K562 (cell line): ENCODE measurements around the gene ERFL. TPM values are rescaled to one million over a fixed set of nuclear protein-coding genes. Genes with fewer than 3 reads are reported as not detected.
A peak's percentile ranks its signal among the peaks of the same experiment; 100 is the strongest.

Experiments
- ATAC-seq: fragments of 200-7000 bp; cut with Tn5 transposase; 3 replicates; pipeline ENCODE4 v1.9.1; 2020; ENCODE audit warnings: moderate library complexity
- BruUV-seq: library from RNA; stranded (reverse); fragments of 400-500 nt; replicated peaks from 2 replicates; lab custom pipeline; 2021; lab: Mats Ljungman, UMichigan
- CTCF ChIA-PET: fragments of 300-600 bp; formaldehyde crosslinking; extraction: SDS; loops from one replicate; lab custom pipeline; 2021; ENCODE audit warnings: low intra/inter-chr PET ratio; lab: Yijun Ruan, JAX
- POLR2A ChIA-PET: fragments of 300-600, 350-650 bp; sonication (Branson Sonifier 250); formaldehyde crosslinking; extraction: SDS; loops from one replicate; lab custom pipeline; 2021; ENCODE audit warnings: antibody characterized with exemption, inconsistent platforms; lab: Yijun Ruan, JAX
- DNase-seq, 4 experiments: peaks; one replicate each; pipeline versions ENCODE4 v3.0.0 to v3.0.0-alpha.2; 2011 to 2018; ENCODE audit warnings: low spot score in 3 of 4, mixed read lengths in 3 of 4; ENCODE audit errors: extremely low read depth in 1 of 4
- FAIRE-seq: peaks from 2 replicates; lab custom pipeline; 2011; peaks lifted over from hg19 to GRCh38; lab: Jason Lieb, UNC
- H2AFZ ChIP-seq: 2 replicates; pipeline ENCODE4 v1.6.0; 2011; ENCODE audit warnings: low read depth, low read length, control low read depth, inconsistent platforms
- H3K27ac ChIP-seq: fragments of 200-600 bp; 3 replicates; pipeline ENCODE4 v1.8.0; 2011; ENCODE audit warnings: low read depth, mild to moderate bottlenecking, control low read depth, inconsistent platforms, low read length, moderate library complexity, mixed read lengths; ENCODE audit errors: extremely low read depth
- H3K27me3 ChIP-seq, 2 experiments: fragments of 300-600 bp in 1 of 2; 2 replicates in 1 of 2; 3 replicates in 1 of 2; pipeline versions ENCODE4 v1.6.0 to v1.8.0; 2011; ENCODE audit warnings: inconsistent platforms in 2 of 2, low read length in 2 of 2, mild to moderate bottlenecking in 1 of 2, mixed read lengths in 1 of 2, moderate library complexity in 1 of 2; ENCODE audit not compliant: control insufficient read depth in 2 of 2, insufficient read depth in 2 of 2
- H3K36me3 ChIP-seq: fragments of 300-600 bp; 3 replicates; pipeline ENCODE4 v1.8.0; 2011; ENCODE audit warnings: mild to moderate bottlenecking, low read length, inconsistent platforms; ENCODE audit not compliant: control insufficient read depth, insufficient read depth
- H3K4me1 ChIP-seq, 2 experiments: fragments of 200-600 bp in 1 of 2; replicated peaks in 1 of 2; 2 replicates in 1 of 2; 3 replicates in 1 of 2; pipeline versions ENCODE4 v1.5.1 to v1.8.0; 2011; ENCODE audit warnings: inconsistent platforms in 2 of 2, low read length in 2 of 2, mild to moderate bottlenecking in 1 of 2, mixed read lengths in 1 of 2, moderate library complexity in 1 of 2; ENCODE audit not compliant: control insufficient read depth in 2 of 2, insufficient read depth in 2 of 2
- H3K4me2 ChIP-seq: 2 replicates; pipeline ENCODE4 v1.6.1; 2011; ENCODE audit warnings: low read length, control low read depth, inconsistent platforms, mixed read lengths; ENCODE audit not compliant: insufficient read depth
- H3K4me3 ChIP-seq: fragments of 200-600 bp; sonication (generic), shearing (Covaris generic); 2 replicates; pipeline ENCODE4 v1.5.1; 2016; ENCODE audit warnings: control low read depth, inconsistent platforms
- H3K79me2 ChIP-seq: fragments of 200-600 bp; 3 replicates; pipeline ENCODE4 v1.8.0; 2011; ENCODE audit warnings: low read length, inconsistent platforms; ENCODE audit not compliant: control insufficient read depth, insufficient read depth
- H3K9ac ChIP-seq, 2 experiments: 2 replicates each; pipeline versions ENCODE4 v1.6.0 to v1.6.1; 2011; ENCODE audit warnings: low read depth in 2 of 2, low read length in 2 of 2, control low read depth in 1 of 2, inconsistent platforms in 1 of 2, mild to moderate bottlenecking in 1 of 2, mixed read lengths in 1 of 2; ENCODE audit not compliant: insufficient read depth in 1 of 2
- H3K9me1 ChIP-seq: one replicate; pipeline ENCODE4 v1.6.0; 2011; ENCODE audit warnings: inconsistent platforms, mild to moderate bottlenecking, low read length, moderate library complexity; ENCODE audit not compliant: control insufficient read depth, insufficient read depth
- H3K9me3 ChIP-seq: replicated peaks from 2 replicates; pipeline ENCODE4 v1.5.1; 2011; ENCODE audit warnings: low read depth, low read length, inconsistent platforms; ENCODE audit not compliant: control insufficient read depth, insufficient read depth
- H4K20me1 ChIP-seq: replicated peaks from 2 replicates; pipeline ENCODE4 v1.6.1; 2011; ENCODE audit warnings: low read length, inconsistent platforms, mixed read lengths; ENCODE audit not compliant: control insufficient read depth, insufficient read depth
- CREB1 ChIP-seq, 2 experiments: sonication (generic) in 1 of 2; formaldehyde crosslinking in 1 of 2; IDR thresholded peaks; 2 replicates each; pipeline versions ENCODE4 v1.6.1 to v1.8.0; 2012 to 2022; ENCODE audit warnings: inconsistent platforms in 1 of 2, mild to moderate bottlenecking in 1 of 2, missing genetic modification reagents in 1 of 2, moderate library complexity in 1 of 2
- CTCF ChIP-seq, 3 experiments: IDR thresholded peaks in 2 of 3; conservative IDR thresholded peaks in 1 of 3; 2 replicates each; pipeline ENCODE4 v1.5.1; 2011 to 2012; ENCODE audit warnings: low read length in 3 of 3, mild to moderate bottlenecking in 3 of 3, control low read depth in 2 of 3, improper control_type of control experiment in 1 of 3, inconsistent platforms in 1 of 3, low read depth in 1 of 3, mixed read lengths in 1 of 3, moderate library complexity in 1 of 3; ENCODE audit not compliant: insufficient read depth in 2 of 3
- EGR1 ChIP-seq: fragments of 450-650 bp; conservative IDR thresholded peaks from 2 replicates; pipeline ENCODE4 v1.6.1; 2017; ENCODE audit warnings: mild to moderate bottlenecking
- MAX ChIP-seq: sonication (generic); formaldehyde crosslinking; IDR thresholded peaks from 2 replicates; pipeline ENCODE4 v1.9.0; 2022; ENCODE audit warnings: mild to moderate bottlenecking, missing genetic modification reagents
- PATZ1 ChIP-seq: fragments of 250-450 bp; sonication (Bioruptor Pico); IDR thresholded peaks from 2 replicates; pipeline ENCODE4 v1.5.0; 2020; ENCODE audit warnings: mild to moderate bottlenecking, borderline replicate concordance
- PBX2 ChIP-seq, 2 experiments: IDR thresholded peaks in 1 of 2; conservative IDR thresholded peaks in 1 of 2; 2 replicates each; pipeline ENCODE4 v1.6.1; 2016; ENCODE audit warnings: low read depth in 2 of 2, mild to moderate bottlenecking in 1 of 2, missing compliant biosample characterization in 1 of 2, missing genetic modification characterization in 1 of 2, moderate library complexity in 1 of 2
- SMAD3 ChIP-seq: fragments of 450-650 bp; formaldehyde crosslinking; conservative IDR thresholded peaks from 2 replicates; pipeline ENCODE4 v1.4.0; 2020; ENCODE audit warnings: mild to moderate bottlenecking
- SRSF3 ChIP-seq: fragments of 200-400 bp; formaldehyde crosslinking; IDR thresholded peaks from 2 replicates; pipeline ENCODE4 v1.6.1; 2016; ENCODE audit warnings: mild to moderate bottlenecking, low read length, moderate library complexity; ENCODE audit not compliant: insufficient read depth
- THRB ChIP-seq: fragments of 450-650 bp; formaldehyde crosslinking; conservative IDR thresholded peaks from 2 replicates; pipeline ENCODE4 v1.4.0; 2022; ENCODE audit warnings: mild to moderate bottlenecking, missing genetic modification characterization
- ZBTB17 ChIP-seq: fragments of 450-650 bp; formaldehyde crosslinking; IDR thresholded peaks from 2 replicates; pipeline ENCODE4 v1.4.0; 2020; ENCODE audit warnings: mild to moderate bottlenecking
- ZNF174 ChIP-seq: fragments of 250-450 bp; sonication (Bioruptor Pico); IDR thresholded peaks from 2 replicates; pipeline ENCODE4 v1.4.0; 2020; ENCODE audit warnings: mild to moderate bottlenecking
- WGBS: fragments of 100-300 bp; shearing (Covaris generic); methylation state at CpG from one replicate; pipeline ENCODE4 v1.1.6; 2016; ENCODE audit warnings: low coverage, mixed read lengths; ENCODE audit not compliant: insufficient coverage; ENCODE audit errors: missing lambda C conversion rate; 5-methylcytosine and 5-hydroxymethylcytosine counted together
- in situ Hi-C: fragments of 300-500 bp; cut with MboI; formaldehyde crosslinking; loops from 4 replicates; pipeline ENCODE4 v1.15.0; 2018; ENCODE audit warnings: inconsistent platforms, mixed read lengths
- intact Hi-C: fragments of 100-400 bp; cut with micrococcal nuclease; formaldehyde crosslinking; loops from 2 replicates; pipeline ENCODE4 v1.14.2; 2022
- polyA plus RNA-seq, 8 experiments: library from polyadenylated mRNA; depleted of rRNA in 4 of 8; stranded (reverse) in 5 of 8; unstranded in 3 of 8; fragments of >200 nt; fragmentation: Nextera tagmentation in 2 of 8; fragmentation: Illumina TruSeq in 1 of 8; extraction: Ambion mirVana in 2 of 8; extraction: Trizol in 1 of 8; gene quantifications; 2 replicates each; pipeline versions ENCODE4 v1.2.1 to v1.2.3, GENCODE V29; 2011 to 2014; ENCODE audit warnings: inconsistent platforms in 1 of 8, missing spikeins in 1 of 8
- total RNA-seq, 7 experiments: library from RNA; depleted of rRNA in 6 of 7; stranded (reverse); fragments of >200 nt in 6 of 7; fragmentation: Illumina TruSeq in 2 of 7; extraction: Trizol in 2 of 7; gene quantifications; 2 replicates each; pipeline versions ENCODE4 v1.2.1 to v1.2.3, GENCODE V29; 2011 to 2021; ENCODE audit warnings: low replicate concordance in 1 of 7

The ERFL gene
- total and polyA plus RNA-seq, 9 of the 15 experiments (the other 6 are each of a cell fraction or from before 2014, with no cell fraction given): 0.07 to 0.75 (median 0.32) TPM; not detected in 4

- H3K79me2 ChIP-seq: peaks cover 40% of the 10 kb centered on the region
- WGBS: 74% methylated on average over 9 of the region's 17 CpGs
- no peak overlapping the region for H3K4me3 ChIP-seq
- ChIA-PET POLR2A (interaction anchor here (0.5 to 0.6 kb wide), 2 partner anchors 11 to 695 kb away, joined by 3 read pairs; no protein-coding TSS in a partner anchor), CTCF (no interaction called here)
- H3K4me2 ChIP-seq: no peak overlapping the region
- in situ Hi-C loops: no loop called here
- H3K27ac ChIP-seq: no peak overlapping the region
- H3K36me3 ChIP-seq: peaks cover 53% of the 10 kb centered on the region; the same call in 2 of the 3 replicates
- intact Hi-C loops: no loop called here
- H4K20me1 ChIP-seq: 0 out of 2 replicates have a peak, but pooled peaks cover 7% of the 10 kb centered on the region
- no peaks in the 10 kb centered on the region for H3K9me1 ChIP-seq
- H3K4me1 ChIP-seq: peaks cover 15 to 46% of the 10 kb centered on the region in 2 experiments; a peak in 4 of 5 replicates
- no TSS peak for BruUV-seq
- ATAC-seq (no peak), FAIRE-seq (no peak), DNase-seq (no peak)
- H3K27me3 ChIP-seq: no peaks in the 10 kb centered on the region
- H3K9ac ChIP-seq: peak overlapping the region in 1 of 2 experiments; percentile 65; a peak in 2 of 4 replicates
- H2AFZ ChIP-seq: no peak overlapping the region
- no peaks in the 10 kb centered on the region for H3K9me3 ChIP-seq
- TF ChIP-seq THRB (CRISPR knock-in tag) (no peak), ZBTB17 (CRISPR knock-in tag) (no peak), SRSF3 (no peak), EGR1 (0 out of 2 replicates have a peak, but pooled peaks have one; percentile 5), PATZ1 (CRISPR knock-in tag) (no peak), SMAD3 (CRISPR knock-in tag) (no peak), MAX (CRISPR knock-in tag) (no peak), PBX2 (CRISPR knock-in tag; IDR thresholded peaks at IDR 0.05; ENCODE audit: low read depth) (no peak), PBX2 (tag; conservative IDR thresholded peaks at IDR 0.05; ENCODE audit: low read depth) (no peak), ZNF174 (CRISPR knock-in tag) (no peak), CTCF (IDR thresholded peaks at IDR 0.05 in 2 of 3, conservative IDR thresholded peaks at IDR 0.05 in 1 of 3; ENCODE audit: insufficient read depth in 2 of 3, low read depth in 1 of 3, low read length in 3 of 3) (0 out of 6 replicates have a peak, but pooled peaks of 1 of the 3 experiments have one; percentile 20), CREB1 (IDR thresholded peaks at IDR 0.05) (no peak), CREB1 (CRISPR knock-in tag; IDR thresholded peaks at IDR 0.05) (no peak)
Observed at GRCh38 chr19:41887711-41888382, 40.4 kb downstream of the ERFL start.
